SK-N-SH treated with all-trans-retinoic acid at 6 μM for 48 hours (cell line): ENCODE measurements around the gene ATP11A.

ENCODE experiments used
- ESRRG ChIP-seq: fragments of 250-450 bp; sonication (Bioruptor Pico); IDR thresholded peaks from 2 replicates; pipeline ENCODE4 v1.6.1; 2021; ENCODE audit warnings: mild to moderate bottlenecking
- ISL1 ChIP-seq: fragments of 250-450 bp; sonication (Bioruptor Pico); IDR thresholded peaks from 2 replicates; pipeline ENCODE4 v2.1.2; 2022; ENCODE audit warnings: mild to moderate bottlenecking, moderate library complexity
- TCF4 ChIP-seq: fragments of 250-450 bp; sonication (Bioruptor Pico); IDR thresholded peaks from 2 replicates; pipeline ENCODE4 v1.8.0; 2021; ENCODE audit warnings: mild to moderate bottlenecking, moderate library complexity, borderline replicate concordance
- ZFP30 ChIP-seq: fragments of 450-650 bp; formaldehyde crosslinking; IDR thresholded peaks from 2 replicates; pipeline ENCODE4 v1.5.0; 2022; ENCODE audit warnings: mild to moderate bottlenecking, moderate library complexity
- ZNF70 ChIP-seq: fragments of 450-650 bp; formaldehyde crosslinking; IDR thresholded peaks from 2 replicates; pipeline ENCODE4 v1.5.0; 2020; ENCODE audit warnings: mild to moderate bottlenecking, moderate library complexity
- TF ChIP-seq, protein P1 (sequence below): fragments of 250-450 bp; sonication (Bioruptor Pico); IDR thresholded peaks from 2 replicates; pipeline ENCODE4 v1.5.1; 2021; ENCODE audit warnings: mild to moderate bottlenecking, moderate library complexity
- TF ChIP-seq, protein P2 (sequence below): fragments of 250-450 bp; sonication (Bioruptor Pico); IDR thresholded peaks from 2 replicates; pipeline ENCODE4 v1.5.0; 2020; ENCODE audit warnings: mild to moderate bottlenecking, moderate library complexity
- TF ChIP-seq, protein P3 (sequence below): fragments of 250-450 bp; sonication (Bioruptor Pico); IDR thresholded peaks from 2 replicates; pipeline ENCODE4 v1.8.0; 2020; ENCODE audit warnings: mild to moderate bottlenecking, moderate library complexity, borderline replicate concordance

DNA sequence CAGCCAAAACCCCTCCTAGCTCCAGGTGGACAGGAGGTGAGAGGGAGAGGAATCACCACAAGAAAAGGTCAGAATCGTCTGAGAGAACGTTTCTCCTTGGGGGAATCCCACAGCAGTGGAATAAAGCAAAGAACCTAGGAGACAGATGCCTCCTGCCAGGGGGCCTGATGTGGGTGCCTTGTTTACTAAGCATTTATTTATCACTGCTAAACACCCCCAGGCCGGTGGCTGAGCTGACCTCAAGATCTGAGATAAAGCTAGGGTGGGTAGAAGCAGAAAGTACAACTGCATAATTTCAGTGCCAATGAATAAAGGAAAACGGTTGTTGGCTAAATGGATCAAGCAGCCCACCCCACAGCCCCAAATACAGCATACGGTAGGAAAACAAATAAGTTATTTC lies 33.9 kb upstream of the ATP11A start:
- no peak for TF ChIP-seq ZFP30 (CRISPR knock-in tag)
- TF ChIP-seq, protein P1, sequence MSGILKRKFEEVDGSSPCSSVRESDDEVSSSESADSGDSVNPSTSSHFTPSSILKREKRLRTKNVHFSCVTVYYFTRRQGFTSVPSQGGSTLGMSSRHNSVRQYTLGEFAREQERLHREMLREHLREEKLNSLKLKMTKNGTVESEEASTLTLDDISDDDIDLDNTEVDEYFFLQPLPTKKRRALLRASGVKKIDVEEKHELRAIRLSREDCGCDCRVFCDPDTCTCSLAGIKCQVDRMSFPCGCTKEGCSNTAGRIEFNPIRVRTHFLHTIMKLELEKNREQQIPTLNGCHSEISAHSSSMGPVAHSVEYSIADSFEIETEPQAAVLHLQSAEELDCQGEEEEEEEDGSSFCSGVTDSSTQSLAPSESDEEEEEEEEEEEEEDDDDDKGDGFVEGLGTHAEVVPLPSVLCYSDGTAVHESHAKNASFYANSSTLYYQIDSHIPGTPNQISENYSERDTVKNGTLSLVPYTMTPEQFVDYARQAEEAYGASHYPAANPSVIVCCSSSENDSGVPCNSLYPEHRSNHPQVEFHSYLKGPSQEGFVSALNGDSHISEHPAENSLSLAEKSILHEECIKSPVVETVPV, result no peak
- TF ChIP-seq, protein P2, sequence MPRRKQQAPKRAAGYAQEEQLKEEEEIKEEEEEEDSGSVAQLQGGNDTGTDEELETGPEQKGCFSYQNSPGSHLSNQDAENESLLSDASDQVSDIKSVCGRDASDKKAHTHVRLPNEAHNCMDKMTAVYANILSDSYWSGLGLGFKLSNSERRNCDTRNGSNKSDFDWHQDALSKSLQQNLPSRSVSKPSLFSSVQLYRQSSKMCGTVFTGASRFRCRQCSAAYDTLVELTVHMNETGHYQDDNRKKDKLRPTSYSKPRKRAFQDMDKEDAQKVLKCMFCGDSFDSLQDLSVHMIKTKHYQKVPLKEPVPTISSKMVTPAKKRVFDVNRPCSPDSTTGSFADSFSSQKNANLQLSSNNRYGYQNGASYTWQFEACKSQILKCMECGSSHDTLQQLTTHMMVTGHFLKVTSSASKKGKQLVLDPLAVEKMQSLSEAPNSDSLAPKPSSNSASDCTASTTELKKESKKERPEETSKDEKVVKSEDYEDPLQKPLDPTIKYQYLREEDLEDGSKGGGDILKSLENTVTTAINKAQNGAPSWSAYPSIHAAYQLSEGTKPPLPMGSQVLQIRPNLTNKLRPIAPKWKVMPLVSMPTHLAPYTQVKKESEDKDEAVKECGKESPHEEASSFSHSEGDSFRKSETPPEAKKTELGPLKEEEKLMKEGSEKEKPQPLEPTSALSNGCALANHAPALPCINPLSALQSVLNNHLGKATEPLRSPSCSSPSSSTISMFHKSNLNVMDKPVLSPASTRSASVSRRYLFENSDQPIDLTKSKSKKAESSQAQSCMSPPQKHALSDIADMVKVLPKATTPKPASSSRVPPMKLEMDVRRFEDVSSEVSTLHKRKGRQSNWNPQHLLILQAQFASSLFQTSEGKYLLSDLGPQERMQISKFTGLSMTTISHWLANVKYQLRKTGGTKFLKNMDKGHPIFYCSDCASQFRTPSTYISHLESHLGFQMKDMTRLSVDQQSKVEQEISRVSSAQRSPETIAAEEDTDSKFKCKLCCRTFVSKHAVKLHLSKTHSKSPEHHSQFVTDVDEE (CRISPR knock-in tag), result no peak
- TF ChIP-seq ISL1 (CRISPR knock-in tag), result no peak
- TF ChIP-seq, protein P3, sequence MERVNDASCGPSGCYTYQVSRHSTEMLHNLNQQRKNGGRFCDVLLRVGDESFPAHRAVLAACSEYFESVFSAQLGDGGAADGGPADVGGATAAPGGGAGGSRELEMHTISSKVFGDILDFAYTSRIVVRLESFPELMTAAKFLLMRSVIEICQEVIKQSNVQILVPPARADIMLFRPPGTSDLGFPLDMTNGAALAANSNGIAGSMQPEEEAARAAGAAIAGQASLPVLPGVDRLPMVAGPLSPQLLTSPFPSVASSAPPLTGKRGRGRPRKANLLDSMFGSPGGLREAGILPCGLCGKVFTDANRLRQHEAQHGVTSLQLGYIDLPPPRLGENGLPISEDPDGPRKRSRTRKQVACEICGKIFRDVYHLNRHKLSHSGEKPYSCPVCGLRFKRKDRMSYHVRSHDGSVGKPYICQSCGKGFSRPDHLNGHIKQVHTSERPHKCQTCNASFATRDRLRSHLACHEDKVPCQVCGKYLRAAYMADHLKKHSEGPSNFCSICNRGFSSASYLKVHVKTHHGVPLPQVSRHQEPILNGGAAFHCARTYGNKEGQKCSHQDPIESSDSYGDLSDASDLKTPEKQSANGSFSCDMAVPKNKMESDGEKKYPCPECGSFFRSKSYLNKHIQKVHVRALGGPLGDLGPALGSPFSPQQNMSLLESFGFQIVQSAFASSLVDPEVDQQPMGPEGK (CRISPR knock-in tag), result no peak
- TF ChIP-seq TCF4 (CRISPR knock-in tag), result no peak
- TF ChIP-seq ESRRG, result no peak
- no peak for TF ChIP-seq ZNF70 (CRISPR knock-in tag)
